PC-9 (cell line): ENCODE results near the gene CNTNAP5.

ENCODE experiments used
- CTCF ChIP-seq: fragments of 200-600 bp; sonication (generic); conservative IDR thresholded peaks from 2 replicates; pipeline ENCODE4 v1.6.1; 2017; ENCODE audit warnings: mixed run types, antibody characterized with exemption, mild to moderate bottlenecking, moderate library complexity
- EZH2 ChIP-seq: fragments of 200-600 bp; sonication (generic); IDR thresholded peaks from 2 replicates; pipeline ENCODE4 v1.8.0; 2017; ENCODE audit warnings: antibody characterized with exemption, low read depth

GRCh38 chr2:124832521-124832920, 807.4 kb downstream of the CNTNAP5 start:
- no peak for TF ChIP-seq CTCF
- TF ChIP-seq EZH2 = no peak
